ENCODE data around the gene BAIAP2L1.

DNA sequence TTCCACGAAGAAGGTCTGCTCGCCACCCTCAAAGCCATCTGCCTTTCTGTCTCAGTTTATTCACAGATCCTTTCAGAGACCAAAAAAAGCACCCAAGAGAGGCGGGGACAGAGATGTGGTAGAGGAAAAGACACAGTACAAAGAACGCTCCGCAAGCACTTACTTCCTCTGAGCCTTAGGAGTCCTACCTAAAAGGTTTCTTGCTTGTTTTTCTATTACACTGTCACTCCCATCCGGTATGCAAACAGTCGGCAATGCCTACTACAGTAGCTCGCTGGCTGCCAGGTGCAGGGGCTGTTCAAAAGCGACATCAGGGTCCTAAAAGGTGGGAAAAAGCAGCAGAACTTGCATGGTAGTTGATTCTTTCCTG lies 149.7 kb downstream of the BAIAP2L1 start:
- TF ChIP-seq, protein P1, sequence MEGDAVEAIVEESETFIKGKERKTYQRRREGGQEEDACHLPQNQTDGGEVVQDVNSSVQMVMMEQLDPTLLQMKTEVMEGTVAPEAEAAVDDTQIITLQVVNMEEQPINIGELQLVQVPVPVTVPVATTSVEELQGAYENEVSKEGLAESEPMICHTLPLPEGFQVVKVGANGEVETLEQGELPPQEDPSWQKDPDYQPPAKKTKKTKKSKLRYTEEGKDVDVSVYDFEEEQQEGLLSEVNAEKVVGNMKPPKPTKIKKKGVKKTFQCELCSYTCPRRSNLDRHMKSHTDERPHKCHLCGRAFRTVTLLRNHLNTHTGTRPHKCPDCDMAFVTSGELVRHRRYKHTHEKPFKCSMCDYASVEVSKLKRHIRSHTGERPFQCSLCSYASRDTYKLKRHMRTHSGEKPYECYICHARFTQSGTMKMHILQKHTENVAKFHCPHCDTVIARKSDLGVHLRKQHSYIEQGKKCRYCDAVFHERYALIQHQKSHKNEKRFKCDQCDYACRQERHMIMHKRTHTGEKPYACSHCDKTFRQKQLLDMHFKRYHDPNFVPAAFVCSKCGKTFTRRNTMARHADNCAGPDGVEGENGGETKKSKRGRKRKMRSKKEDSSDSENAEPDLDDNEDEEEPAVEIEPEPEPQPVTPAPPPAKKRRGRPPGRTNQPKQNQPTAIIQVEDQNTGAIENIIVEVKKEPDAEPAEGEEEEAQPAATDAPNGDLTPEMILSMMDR (optimal IDR thresholded peaks at IDR 0.05 in 1 of 3, IDR thresholded peaks at IDR 0.05 in 1 of 3, conservative IDR thresholded peaks at IDR 0.05 in 1 of 3; ENCODE audit: extremely low read depth in 1 of 3, insufficient read depth in 2 of 3, low read length in 3 of 3) = no peak
- no peak for TF ChIP-seq EZH2 (IDR thresholded peaks at IDR 0.05; ENCODE audit: low read length)

Data from keratinocyte (primary cell).